Activated T-cell treated with anti-CD3 and anti-CD28 coated beads, Interleukin-2, amount 50 U/mL, for 1 hour (primary cell): ENCODE results near the gene GALNT17.
"Not testable (repeated sequence)": the region's sequence is repeated elsewhere in the genome, so short reads cannot be mapped to it uniquely, and the experiment has no call there.

Experiments used
- DNase-seq: peaks from one replicate; pipeline ENCODE4 v3.0.0-alpha.2; 2020

The GALNT17 gene

DNA sequence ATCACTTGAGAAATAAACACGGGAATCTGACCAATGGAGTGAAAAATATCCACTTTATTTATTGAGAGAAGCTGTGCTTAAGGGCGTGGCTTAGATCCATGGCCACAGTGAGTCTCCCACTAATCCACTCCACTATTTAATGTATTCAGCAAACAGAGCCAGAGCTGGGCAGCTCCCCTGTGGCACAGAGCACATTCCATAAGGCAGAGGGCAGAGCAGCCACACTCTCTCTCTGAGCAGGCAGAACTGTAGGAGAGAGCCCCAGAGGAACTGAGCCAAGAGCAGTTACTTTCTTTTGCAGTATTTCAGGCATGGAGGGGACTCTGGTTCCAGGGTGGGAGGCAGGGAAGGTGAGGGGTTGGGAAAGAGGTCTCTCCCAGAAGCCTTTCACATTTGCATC, 106.0 kb downstream of the GALNT17 start:
- DNase-seq, result no peak

DNA sequence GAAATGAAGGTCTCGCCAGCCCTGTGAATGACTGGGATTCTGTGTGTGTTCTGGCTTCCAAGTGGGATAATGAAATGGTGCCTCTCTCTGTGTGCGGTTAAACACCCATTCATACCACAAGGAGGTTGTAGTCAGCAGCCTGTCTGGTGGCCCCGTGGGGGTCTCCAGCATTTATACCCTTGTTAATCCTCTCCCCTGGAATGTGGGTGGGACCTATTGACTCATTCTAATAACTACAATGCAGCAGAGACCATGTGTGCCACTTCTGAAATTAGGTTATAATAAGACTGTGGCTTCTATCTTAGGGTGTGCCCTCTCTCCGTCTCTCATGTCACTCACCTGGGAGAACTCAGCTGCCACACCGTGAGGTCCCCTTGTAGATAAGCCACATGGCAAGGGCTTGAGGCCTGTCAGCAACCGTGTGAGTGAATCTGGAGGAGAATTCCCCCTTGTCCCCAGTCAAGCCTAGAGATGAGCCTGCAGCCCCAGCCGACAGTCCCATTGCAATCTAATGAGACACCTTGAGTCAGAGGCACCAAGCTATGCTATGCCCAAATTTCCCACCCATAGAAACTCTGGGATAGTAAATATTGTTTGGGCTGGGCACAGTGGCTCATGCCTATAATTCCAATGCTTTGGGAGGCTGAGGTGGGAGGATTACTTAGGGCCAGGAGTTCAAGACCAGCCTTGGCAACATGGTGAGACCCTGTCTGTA, 106.8 kb downstream of the GALNT17 start:
- DNase-seq, result no peak

DNA sequence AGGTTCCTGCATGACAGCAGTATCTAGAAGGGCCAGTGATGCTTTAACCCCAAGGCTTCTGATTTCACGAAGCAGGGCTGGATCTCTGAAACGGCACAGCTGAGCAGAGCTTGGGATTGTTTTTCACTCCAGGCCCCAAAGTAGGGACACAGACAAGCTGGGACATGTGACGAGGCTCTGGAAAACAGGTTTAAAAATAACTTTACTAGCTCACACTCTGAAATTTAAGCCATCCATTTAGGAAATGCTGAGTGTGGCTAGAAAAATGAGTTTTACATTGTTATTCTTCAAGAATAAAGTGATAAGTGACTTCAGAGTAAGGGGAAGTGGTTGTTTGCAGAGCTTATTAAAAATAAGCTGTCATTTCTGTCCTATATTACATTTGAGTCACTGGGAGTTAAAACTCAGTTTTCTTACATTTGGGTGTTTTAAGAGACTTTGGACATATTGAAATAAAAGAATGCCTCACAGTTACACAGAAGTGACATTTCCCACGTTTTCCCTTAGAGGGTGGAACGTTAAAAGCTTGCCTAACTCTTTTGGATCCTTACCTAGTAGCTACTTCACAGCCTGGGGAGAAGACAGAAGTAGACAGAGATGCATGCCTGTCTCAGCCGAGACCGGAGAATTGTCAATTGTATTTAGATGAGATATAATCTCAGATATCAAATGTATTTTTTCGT, 107.8 kb downstream of the GALNT17 start:
- no peak for DNase-seq

DNA sequence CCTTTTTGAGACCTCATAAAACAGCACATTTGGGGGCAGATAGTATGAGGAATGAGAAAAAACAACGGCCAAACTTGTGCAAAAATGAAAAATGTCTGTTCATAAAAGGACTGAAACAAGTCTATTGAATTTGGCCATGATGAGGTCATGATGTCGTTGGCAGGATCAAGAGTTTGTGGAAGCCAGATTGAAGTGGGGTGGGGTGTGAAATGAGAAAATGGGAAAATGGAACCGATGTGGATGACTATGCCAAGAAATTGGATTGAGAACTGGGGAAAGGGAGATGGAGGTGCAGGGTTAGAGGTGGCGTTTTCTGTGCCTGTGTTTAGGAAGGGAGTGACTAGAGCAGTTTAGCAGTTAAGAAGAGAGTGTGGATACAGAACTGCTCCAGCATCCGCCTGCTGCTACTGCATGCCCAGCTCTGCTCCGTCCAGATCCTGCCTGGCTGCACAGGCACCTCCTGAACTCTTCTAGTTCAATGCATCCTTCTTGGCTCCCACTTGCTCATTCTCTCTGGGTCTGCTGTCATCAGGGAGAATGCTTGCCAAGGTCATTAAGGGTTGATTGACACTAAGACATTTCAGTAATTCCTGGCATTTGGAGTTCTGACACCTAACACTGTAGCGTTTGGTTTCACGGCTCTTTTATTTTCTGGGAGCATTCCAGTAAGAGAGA, 111.9 kb downstream of the GALNT17 start:
- no peak for DNase-seq

DNA sequence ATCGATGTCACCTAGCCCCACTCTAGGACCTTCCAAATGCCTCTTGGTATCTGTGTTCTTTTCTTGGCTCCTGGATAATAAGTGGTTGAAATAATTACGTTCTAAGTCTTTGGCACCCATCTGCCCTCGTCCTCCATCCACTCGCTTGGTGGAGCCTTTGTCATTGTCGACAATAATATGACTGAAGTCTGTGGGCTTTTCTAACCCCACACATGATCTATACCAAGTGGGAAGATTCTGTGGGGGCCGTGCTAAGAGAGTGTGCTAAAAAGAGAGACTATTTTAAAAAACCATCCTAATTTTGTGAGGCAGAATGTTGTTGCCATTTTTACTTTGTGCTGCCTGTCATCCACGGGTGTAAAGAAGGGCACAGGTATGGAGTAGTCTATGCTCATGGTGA, 113.1 kb downstream of the GALNT17 start:
- no peak for DNase-seq

DNA sequence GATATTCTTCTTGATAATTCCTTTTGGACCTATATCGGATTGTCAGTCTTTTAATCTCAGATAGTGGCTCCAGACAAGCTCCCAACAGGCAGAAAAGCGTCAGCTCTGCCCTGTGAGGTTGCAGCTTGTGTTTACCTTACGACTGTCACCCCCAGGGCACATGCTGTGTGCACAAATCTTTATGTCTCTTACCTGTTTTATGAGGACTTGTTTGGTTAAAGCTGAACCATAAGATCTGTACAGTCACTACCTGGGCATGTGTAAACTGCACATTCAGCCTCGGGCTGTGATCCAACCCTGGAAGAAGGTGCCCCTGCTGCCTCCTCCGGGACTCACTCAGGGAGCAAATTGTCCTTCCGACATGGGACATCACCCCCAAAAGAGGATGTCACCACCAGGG, 119.8 kb downstream of the GALNT17 start:
- DNase-seq, result no peak

DNA sequence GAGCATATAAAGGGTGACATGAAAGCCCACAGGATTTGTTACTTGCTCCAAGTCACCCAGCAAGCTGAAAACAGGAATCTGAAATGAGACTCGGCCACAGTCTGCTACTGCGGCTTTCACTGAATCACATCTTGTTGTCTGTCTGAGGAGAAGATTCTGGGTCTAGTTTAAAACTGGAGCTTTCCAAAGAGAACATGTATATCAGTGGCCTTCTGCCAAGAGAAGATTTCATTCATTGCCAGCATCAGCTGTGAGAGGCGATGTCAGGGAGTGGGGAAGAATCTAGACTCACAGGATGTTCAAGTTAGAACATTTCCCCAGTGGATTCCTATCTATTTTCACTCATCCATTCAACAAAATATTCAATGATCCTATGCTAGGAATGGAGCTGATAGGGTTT, 122.8 kb downstream of the GALNT17 start:
- DNase-seq, result no peak

DNA sequence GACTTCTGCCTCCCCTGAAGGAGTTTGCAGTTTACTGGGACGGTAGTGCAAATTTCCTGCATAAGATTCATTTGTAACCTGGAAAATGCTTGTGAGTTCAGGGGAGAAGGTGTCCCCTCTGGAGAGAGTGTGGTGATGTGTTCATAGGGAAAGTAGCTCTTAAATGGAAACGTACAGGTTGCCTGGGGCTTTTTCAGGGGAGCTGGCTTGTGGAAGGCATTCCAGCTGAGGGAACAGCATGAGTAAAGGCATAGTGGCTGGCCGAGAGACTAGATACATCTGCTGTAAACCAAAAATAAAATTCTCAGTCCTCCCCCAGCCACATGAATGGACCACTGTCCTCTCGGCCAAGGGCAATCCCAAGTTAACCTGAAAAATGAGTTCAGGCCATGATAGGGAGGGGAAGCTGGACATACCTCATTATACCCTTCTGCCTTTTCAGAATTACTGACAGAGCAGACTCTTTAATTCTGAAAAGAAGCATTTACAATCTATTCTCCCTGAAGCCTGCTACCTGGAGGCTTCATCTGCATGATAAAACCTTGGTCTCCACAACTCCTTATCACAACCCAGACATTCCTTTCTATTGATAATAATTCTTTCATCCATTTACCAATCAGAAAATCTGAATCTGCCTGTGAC, 123.7 kb downstream of the GALNT17 start:
- DNase-seq, result no peak

DNA sequence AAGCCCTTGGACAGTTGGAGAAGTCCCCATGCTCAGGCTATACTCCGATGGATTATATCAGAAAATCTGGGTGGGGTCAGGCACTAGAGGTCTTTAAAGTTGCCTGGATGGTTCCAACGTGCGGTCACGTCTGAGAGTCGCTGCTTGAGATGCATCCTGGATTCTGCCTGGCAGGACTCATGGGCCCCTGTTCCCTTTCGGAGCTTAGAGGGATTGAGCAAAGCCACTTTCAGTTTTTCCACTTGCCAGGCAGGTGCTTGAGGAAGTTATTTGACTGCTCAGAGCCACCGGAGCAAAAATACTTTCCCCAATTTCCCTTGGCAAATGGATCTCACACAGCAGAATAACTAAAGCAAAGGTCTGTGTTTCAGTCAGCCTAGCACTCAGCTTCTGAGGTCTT, 129.1 kb downstream of the GALNT17 start:
- no peak for DNase-seq

DNA sequence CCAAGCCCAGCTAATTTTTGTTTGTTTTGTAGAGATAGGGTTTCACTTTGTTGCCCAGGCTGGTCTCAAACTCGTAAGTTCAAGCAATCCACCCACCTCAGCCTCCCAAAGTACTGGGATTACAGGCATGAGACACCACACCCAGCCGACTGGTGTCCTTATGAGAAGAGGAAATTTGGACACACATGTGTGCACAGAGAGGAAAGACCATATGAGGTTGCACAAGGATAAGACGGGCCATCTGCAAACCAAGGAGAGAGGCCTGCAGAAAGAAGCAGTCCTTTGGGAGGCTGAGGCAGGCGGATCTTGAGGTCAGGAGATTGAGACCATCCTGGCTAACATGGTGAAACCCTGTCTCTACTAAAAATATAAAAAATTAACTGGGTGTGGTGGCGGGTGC, 130.9 kb downstream of the GALNT17 start:
- not testable (repeated sequence) for DNase-seq

DNA sequence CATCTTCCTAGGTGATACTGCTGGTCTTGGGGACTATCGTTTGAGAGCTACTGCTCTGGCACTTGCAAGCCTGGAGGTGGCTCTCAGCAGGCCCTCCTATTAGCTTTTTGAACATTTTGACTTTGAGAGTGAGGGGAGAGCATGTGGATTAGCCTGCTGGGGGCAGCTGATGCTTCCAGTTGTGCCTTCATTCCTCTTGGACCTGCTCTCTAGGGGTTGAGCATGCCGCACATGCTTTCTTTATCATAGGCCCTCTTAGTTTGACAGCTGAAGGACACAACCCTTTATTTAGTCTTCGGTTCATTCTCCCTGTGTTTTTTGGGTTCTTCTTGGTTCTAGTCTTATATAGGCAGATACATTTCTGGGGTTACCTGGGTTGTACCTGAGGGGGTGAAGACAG, 132.1 kb downstream of the GALNT17 start:
- no peak for DNase-seq

DNA sequence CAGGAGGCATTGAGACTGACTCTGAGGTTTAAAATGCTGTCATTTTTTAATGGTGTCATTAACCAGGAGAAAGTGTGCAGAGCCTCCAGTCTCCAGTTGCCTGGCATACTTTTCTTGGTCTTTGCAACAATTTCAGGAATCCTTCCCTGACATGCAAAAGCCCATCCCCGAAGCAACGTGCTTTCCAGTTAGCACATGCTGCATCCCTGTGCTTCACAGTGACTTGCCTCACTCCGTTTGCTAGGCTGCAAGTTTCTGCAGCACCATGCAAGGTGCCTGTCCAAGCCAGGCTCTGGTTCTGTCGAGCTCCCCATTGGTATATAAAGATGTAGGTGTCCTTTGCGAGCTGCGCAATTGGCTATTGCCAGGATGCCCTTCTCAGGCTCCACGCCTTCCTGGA, 135.0 kb downstream of the GALNT17 start:
- no peak for DNase-seq

DNA sequence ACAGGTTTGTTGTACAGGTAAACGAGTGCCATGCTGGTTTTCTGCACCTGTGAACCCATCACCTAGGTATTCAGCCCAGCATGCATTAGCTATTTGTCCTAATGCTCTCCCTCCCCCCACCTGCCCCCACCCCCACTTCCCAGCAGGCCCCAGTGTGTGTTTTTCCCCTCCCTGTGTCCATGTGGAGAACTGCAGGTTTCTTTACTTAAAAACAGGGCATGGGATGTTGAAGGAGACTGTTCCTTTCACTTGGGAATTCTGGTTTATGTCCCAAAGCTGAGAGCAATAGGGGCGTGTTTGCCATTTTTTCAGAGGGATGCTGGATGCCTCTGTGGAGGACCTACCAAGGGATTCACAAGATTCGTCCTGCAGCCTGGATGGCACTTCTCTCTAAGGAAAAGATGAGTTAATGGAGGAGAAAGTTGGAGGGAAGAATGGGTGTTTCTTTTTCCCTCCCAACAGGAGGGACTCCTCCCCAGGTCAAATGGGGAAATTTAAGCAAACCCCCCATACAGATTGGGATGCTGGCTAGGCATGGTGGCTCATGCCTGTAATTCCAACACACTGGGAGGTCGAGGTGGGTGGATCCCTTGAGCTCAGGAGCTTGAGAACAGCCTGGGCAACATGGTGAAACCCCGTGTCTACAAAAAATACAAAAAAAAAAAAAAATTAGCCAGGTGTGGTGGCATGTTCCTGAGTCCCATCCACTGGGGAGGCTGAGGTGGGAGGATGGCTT, 136.0 kb downstream of the GALNT17 start:
- DNase-seq, result no peak

DNA sequence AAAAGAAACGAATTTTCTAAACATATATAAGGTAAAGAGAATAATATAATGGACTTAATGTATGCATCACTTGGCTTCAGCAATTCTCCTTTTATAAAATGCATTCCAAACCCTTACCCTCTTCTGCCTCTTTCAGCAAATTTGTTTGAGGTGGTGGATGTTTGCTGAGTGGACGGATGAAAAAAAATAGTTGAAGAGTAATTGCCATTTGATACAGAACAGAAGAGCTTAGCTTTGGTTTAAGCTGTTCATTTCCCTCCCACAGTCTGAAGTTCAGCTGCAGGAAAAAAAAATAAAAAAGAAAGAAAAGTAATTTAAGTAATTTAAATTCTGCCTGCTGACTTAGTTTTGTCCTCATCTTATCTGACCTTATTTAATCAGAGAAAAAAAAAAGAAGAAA, 138.6 kb downstream of the GALNT17 start:
- DNase-seq, result no peak

DNA sequence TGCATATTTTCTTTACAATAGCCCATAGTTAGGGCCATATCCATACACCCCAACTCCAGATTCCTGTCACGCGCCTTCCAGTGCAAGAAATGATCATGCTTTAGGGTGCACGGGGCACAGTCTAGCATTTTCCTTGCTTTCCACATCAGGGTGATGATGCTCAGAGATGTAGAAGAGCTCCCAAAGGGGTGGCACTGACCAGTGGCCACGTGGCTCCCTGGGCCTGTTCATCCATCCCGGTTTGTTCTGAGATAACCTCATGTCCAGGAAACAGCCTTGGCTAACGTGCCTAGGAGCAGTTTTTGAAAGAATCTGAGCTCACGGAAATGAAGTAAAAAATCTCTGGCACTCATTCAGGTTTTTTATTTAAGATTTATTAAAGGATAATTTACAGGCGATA, 139.3 kb downstream of the GALNT17 start:
- no peak for DNase-seq

DNA sequence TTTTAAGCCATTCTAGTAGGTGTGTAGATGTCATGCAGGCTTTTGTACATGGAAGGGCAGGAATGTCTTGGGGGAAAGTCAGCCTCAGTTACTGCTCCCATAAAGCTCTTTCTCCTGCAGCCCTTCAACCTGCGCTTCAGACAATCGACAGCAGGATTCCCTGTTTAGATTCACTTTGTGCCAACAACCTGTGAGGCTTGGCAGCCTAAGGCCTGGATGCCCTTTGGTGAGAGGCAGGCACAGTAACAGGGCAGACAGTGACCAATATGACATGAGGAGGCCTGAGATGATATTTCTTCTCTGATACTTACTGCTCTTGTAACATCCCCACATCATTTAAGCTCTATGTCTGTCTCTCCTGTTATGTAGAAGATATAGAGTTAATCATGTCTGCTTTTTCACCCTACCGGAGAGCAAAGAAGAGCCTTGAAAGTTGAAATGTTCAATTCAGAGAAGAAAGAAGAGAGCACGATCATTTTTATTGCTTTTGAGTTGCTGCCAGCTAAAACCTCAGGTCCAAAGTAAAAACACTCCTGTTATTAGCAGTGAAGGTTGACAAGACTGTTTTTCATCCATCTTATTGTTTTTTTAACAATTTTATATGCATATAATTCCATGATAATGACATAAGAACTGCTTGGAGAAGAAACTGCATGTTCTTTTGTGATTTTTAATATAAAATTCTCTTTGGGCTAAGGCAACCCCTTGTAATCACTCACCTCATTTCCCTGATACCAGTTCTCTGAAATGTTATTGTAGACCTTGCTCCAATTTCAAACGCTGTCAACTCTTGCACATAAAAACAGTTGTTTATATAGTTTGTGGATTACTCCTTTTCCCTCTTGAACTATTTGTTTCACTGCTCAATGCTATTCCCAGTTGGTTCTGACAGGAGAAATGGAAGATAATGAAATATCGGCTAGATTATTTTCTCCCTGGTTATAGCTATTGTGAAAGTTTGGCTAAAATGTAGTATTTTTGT, 140.9 kb downstream of the GALNT17 start:
- DNase-seq, result no peak

DNA sequence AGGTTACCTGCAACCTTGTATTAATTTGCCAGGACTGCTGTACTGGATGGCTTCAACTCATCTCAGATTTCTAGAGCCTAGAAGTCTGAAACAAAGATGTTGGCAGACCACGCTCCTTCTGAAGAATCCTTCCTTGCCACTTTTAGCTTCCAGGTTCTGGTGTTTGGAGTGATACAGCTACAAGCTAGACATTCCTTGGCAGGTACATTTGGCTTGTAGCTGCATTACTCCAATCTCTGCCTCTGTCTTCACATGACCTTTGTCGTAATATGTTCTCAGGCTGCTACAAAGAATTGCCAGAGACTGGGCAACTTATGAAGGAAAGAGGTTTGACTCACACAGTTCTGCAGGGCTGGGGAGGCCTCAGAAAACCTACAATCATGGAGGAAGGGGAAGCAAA, 146.3 kb downstream of the GALNT17 start:
- DNase-seq, result no peak

DNA sequence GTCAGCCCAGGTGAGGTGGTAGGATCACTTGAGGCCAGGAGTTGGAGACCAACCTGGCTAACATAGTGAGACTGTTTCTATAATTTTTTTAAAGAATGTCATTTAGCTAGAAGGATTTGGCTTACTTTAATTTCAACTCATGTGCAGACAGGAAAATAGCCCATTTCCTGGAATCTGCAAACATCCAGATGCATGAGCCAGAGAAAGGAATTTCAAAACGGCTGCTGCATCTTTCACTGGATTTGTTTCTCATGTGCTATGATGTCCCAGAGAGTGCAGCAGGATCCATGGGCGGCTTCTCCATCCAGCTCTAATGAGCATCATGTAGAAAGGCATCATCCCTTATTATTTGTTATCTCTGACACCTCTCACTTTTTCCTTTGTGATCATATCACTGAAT, 149.3 kb downstream of the GALNT17 start:
- no peak for DNase-seq

DNA sequence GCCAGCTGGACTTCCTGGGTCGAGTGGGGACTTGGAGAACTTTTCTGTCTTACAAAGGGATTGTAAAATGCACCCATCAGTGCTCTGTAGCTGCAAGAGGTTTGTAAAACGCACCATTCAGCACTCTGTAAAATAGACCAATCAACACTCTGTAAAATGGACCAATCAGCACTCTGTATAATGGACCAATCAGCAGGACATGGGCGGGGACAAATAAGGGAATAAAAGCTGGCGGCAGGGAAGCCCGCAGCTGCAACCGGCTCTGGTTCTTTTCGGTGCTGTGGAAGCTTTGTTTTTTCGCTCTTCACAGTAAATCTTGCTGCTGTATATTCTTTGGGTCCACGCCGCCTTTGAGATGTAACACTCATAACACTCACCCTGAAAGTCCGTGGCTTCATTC, 151.9 kb downstream of the GALNT17 start:
- no peak for DNase-seq

DNA sequence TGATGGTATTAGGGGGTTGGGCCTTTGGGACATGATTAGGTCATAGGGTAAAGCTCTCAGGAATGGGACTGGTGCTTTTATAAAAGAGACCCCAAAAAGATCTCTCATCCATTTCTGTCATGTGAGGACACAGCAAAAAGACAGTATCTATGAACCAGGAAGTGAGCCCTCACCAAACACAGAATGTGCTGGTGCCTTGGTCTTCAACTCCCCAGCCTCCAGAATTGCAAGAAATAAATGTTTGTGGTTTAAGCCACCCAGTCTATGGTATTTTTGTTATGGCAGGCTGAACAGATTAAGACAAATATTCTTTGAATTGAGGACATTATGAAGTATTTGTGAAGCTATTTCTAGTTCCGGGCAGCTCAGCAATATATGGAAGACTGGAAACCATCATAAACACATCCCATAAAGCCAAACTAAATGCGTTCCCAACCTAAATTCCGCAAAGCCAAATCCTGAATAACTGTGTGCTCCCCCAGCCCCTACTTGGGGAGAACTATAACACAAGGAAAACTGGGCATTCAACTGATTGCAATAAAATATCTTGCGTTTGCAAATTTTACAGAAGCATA, 153.7 kb downstream of the GALNT17 start:
- DNase-seq, result no peak

DNA sequence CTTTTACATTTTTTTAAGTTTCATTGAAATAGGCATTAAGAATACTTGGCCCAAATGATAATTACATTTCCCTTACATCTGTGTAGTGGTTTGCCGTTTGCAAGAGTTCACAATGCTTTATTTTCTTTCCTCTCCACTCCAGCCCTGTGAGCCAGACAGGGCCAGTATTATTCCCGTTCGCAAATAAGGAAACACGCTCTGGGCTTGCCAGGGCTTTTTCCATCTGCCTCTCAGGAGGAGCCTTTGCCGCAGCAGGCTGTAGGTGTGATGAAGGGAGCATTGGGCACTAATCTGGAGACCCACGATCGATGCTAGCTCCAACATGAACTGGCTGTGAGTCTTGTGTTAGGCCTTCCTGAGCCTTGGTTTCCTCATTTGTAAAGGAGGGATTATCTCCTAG, 154.4 kb downstream of the GALNT17 start:
- no peak for DNase-seq
